Kidney epithelial cell (primary cell): ENCODE measurements around the gene HHAT. TPM values are rescaled to one million over a fixed set of nuclear protein-coding genes. Genes with fewer than 3 reads are reported as not detected.
"Not testable (repeated sequence)": the region's sequence is repeated elsewhere in the genome, so short reads cannot be mapped to it uniquely, and the experiment has no call there.

Experiments used
- DNase-seq: peaks from one replicate; pipeline ENCODE4 v3.0.0-alpha.2; 2010; ENCODE audit warnings: low read depth
- H3K27me3 ChIP-seq: 2 replicates; pipeline ENCODE4 v1.6.0; 2011; ENCODE audit warnings: low read length; ENCODE audit not compliant: control insufficient read depth, insufficient read depth
- H3K36me3 ChIP-seq: 2 replicates; pipeline ENCODE4 v1.5.1; 2011; ENCODE audit warnings: low read length; ENCODE audit not compliant: control insufficient read depth, insufficient read depth
- H3K4me3 ChIP-seq: 2 replicates; pipeline ENCODE4 v1.5.1; 2011; ENCODE audit warnings: low read depth, mild to moderate bottlenecking, control low read depth, low read length
- total RNA-seq: library from RNA; depleted of rRNA; stranded (reverse); fragments of >200 nt; gene quantifications from 2 replicates; pipeline ENCODE4 v1.2.3, GENCODE V29; 2015
- TF ChIP-seq, protein P1 (sequence below): IDR thresholded peaks from 2 replicates; pipeline ENCODE4 v1.5.1; 2011; ENCODE audit warnings: mild to moderate bottlenecking, moderate library complexity, low read length, control low read depth, inconsistent platforms; ENCODE audit not compliant: insufficient read depth, poor library complexity, severe bottlenecking

Gene HHAT
- total RNA-seq, 1 donor from 2014 or later: 15.0 TPM

DNA sequence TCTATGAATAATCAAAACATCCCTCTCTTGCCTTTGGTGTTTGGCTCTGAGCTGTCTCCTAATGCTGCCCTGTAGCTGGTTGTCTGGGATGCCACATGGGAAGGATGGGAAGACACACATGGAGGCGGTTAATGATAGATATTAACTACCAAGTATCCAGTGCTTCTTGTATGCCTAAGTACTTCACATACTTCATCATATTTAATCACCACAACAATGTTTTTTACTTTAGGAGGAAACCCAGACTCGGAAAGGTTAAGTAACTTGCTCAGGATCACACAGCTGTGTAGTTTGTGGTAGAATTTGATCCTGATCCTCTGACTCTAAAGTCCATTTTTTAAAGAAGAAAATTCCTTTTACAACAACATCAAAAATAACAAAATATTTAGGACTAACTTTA lies 88.0 kb downstream of the HHAT start:
- H3K27me3 ChIP-seq: no peaks in the 10 kb centered on the region
- no peak for DNase-seq
- no peak overlapping the region for H3K4me3 ChIP-seq
- TF ChIP-seq, protein P1, sequence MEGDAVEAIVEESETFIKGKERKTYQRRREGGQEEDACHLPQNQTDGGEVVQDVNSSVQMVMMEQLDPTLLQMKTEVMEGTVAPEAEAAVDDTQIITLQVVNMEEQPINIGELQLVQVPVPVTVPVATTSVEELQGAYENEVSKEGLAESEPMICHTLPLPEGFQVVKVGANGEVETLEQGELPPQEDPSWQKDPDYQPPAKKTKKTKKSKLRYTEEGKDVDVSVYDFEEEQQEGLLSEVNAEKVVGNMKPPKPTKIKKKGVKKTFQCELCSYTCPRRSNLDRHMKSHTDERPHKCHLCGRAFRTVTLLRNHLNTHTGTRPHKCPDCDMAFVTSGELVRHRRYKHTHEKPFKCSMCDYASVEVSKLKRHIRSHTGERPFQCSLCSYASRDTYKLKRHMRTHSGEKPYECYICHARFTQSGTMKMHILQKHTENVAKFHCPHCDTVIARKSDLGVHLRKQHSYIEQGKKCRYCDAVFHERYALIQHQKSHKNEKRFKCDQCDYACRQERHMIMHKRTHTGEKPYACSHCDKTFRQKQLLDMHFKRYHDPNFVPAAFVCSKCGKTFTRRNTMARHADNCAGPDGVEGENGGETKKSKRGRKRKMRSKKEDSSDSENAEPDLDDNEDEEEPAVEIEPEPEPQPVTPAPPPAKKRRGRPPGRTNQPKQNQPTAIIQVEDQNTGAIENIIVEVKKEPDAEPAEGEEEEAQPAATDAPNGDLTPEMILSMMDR: no peak
- H3K36me3 ChIP-seq: no peaks in the 10 kb centered on the region

DNA sequence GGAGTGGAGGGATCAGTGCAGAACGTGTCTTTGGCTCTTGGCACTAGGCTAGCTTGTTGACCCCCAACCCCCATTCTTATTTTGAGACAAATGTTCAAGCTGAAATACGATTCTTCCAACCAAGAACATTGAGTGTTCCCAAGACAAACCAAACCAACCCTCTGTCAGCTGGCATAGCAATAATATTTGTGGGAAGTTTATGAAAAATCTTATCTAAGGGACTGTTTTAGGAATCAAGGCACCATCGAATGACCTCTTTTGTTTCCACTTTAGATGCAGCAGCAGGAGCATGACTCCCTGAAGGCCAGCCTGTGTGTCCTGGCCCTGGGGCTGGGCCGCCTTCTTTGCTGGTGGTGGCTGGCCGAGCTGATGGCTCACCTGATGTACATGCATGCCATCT lies 89.2 kb downstream of the HHAT start:
- Histone ChIP-seq H3K27me3 (no peaks in the 10 kb centered on the region), H3K36me3 (no peaks in the 10 kb centered on the region), H3K4me3 (no peak overlapping the region)
- DNase-seq: no peak
- TF ChIP-seq, protein P1: no peak

DNA sequence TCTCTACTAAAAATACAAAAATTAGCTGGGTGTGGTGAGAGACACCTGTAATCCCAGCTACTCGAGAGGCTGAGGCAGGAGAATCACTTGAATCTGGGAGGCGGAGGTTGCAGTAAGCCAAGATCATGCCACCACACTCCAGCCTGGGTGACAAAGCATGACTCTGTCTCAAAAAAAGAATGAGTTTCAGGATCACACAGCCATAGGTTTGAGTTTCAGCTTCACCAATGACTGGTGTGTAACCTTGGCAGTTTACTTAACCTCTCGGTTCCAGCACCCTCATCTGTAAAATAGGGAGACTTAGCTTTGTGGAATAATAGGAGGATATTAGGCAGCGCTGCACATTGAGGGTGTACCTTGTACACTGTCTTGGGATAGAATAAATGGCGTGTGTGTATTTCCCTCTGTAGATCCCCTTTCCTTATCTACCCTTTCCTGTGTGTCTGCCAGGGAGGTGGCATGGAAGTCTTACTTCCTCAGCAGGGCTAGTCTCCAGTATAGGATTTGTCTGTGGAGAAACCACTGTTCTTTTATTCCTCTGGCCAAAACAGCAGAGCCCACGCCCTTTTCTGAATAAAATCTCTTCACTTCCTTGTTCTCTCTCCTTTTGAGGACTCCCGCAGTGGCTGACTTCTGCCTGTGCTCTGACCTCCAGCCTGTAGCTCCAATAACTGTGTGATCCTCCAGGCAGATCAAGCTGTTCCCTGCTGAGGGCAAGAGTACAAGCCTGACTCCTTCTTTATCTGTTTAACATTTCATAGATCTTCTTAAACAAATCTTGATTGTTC lies 90.4 kb downstream of the HHAT start:
- no peak for DNase-seq
- Histone ChIP-seq H3K4me3 (no peak overlapping the region), H3K27me3 (no peaks in the 10 kb centered on the region), H3K36me3 (no peaks in the 10 kb centered on the region)
- TF ChIP-seq, protein P1: no peak

DNA sequence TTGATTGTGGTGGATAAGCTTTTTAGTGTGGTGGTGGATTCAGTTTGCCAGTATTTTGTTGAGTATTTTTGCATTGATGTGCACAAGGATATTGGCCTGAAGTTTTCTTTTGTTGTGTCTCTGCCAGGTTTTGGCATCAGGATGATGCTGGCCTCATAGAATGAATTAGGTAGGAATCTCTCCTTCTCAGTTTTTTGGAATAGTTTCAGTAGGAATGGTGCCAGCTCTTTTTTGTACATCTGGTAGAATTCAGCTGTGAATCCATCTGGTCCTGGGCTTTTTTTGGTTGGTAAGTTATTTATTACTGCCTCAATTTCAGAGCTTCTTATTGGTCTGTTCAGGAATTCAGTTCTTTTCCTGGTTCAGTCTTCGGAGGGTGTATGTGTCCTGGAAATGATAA lies 98.0 kb downstream of the HHAT start:
- H3K27me3 ChIP-seq, H3K36me3 ChIP-seq, H3K4me3 ChIP-seq, DNase-seq: not testable (repeated sequence)

DNA sequence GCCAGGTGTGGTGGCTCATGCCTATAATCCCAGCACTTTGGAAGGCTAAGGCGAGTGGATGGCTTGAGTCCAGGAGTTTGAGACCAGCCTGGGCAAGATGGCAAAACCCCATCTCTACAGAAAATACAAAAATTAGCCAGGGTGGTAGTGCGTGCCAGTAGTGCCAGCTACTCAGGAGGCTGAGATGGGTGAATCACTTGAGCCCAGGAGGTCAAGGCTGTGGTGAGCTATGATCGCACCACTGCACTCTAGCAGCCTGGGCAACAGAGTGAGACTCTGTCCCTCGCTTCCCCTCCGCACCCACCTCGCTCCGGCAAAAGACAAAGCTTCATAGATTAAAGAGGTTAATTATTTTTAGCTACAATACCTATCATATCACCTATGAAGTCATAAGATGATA lies 100.0 kb downstream of the HHAT start:
- Histone ChIP-seq H3K27me3 (no peaks in the 10 kb centered on the region), H3K4me3 (no peak overlapping the region), H3K36me3 (no peaks in the 10 kb centered on the region)
- no peak for DNase-seq
- TF ChIP-seq, protein P1: no peak

DNA sequence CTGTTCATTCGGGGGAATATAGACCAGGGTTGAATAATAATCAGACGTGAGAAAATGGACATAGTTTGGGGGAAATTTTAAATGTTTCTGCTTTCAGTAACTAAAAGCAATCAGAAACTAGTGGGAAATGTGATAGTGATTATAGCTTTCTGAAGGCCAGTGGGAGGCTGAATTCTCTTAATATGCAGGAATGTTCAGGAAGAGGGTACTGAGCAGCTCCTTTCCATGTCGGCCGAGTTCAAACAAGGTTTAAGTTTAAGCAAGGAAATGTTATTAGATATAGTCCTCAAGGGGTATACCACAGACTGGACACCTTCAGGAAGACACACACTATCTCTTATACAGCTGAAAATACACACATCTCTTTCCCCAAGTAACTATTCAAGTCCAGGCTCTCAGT lies 105.5 kb downstream of the HHAT start:
- no peak for DNase-seq
- Histone ChIP-seq H3K27me3 (no peaks in the 10 kb centered on the region), H3K36me3 (no peaks in the 10 kb centered on the region), H3K4me3 (no peak overlapping the region)
- TF ChIP-seq, protein P1: no peak
